ENCODE data around the gene CENPH.
"Not testable (repeated sequence)": the region's sequence is repeated elsewhere in the genome, so short reads cannot be mapped to it uniquely, and the experiment has no call there.

The CENPH gene

GRCh38 chr5:69189162-69190086 lies at the start of gene CENPH:
CENPH (plus strand) TSS chr5:69189583; CDS start chr5:69189635, 52 bp downstream.
- DNase-seq (ENCODE audit: low spot score): peak; percentile 89

DNA sequence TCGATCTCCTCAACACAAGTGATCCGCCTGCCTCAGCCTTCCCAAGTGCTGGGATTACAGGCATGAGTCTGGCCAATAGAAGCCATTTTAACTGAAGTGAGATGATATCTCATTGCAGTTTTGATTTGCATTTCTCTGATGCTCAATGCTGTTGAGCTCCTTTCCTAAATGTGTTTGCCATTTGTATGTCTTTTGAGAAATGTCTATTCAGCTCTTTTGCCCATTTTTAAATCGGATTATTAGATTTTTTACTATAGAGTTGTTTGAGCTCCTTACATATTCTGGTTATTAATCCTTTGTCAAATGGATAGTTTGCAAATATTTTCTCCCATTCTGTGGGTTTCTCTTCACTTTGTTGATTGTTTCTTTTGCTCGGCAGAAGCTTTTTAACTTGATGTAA lies 49.1 kb upstream of the CENPH start:
- DNase-seq (ENCODE audit: low spot score): not testable (repeated sequence)

DNA sequence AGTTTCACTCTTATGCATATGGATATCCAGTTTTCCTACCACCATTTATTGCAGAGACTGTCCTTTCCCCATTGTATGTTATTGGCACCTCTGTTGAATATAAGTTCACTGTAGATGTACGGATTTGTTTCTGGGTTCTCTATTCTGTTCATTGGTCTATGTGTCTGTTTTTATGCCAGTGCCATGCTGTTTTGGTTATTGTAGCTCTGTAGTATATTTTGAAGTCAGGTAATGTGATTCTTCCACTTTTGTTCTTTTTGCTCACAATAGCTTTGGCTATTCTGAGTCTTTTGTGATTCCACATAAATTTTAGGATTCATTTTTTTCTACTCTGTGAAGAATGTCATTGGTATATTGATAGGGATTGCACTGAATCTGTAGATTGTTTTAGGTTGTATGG lies 48.6 kb upstream of the CENPH start:
- no peak for DNase-seq (ENCODE audit: low spot score)

DNA sequence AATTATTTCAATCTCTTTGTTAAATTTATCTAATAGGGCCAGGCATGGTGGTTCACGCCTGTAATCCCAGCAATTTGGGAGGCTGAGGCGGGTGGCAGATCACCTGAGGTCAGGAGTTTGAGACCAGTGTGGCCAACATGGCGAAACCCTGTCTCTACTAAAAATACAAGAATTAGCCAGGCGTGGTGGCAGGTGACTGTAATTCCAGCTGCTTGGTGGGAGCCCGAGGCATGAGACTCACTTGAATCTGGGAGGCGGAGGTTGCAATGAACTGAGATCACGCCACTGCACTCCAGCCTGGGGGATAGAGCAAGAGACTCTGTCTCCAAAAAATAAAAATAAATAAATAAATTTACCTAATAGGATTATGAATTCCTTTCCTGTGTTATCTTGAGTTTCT lies 40.8 kb upstream of the CENPH start:
- DNase-seq (ENCODE audit: low spot score): not testable (repeated sequence)

DNA sequence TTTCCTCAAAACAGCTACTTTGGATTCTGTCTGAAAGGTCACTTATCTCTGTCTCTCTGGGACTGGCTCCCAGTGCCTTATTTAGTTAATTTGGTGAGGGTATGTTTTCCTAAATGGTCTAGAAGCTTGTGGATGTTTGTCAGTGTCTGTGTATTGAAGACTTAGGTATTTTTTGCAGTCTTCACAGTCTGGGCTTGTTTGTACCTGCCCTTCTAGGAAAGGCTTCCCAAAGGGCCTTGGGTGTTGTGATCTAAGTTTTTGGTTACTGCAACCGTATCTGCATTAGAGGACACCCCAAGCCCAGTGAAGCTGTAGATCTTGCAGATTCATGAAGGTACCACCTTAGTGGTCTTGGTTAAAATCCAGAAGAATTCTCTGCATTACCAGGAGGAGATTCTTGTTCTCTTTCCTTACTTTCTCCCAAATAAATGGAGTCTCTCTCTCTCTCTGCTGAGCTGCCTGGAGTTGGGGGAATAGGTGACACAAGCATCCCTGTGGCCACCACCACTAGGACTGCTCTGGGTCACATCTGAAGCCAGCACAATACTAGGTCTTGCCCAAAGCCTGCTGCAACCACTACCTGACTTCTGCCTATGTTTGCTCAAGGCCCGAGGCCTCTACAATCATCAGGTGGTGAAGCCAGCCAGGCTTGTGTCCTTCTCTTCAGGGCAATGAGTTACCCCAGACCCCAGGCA lies 40.3 kb upstream of the CENPH start:
- DNase-seq (ENCODE audit: low spot score): no peak

DNA sequence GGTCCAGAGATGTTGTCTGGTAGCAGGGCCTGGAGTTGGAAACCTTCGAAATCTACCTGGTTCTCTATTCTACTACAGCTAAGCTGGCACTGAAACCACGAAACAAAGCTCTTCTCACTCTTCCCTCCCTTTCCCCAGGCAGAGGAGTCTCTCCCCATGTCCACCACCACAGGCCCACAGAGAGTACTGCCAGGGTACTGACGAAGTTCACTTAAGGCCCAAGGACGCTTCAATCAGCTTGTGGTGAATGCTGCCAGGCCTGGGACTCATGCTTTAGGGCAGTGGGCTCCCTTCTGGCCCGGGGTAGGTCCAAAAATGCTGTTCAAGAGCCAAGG lies 39.7 kb upstream of the CENPH start:
- DNase-seq (ENCODE audit: low spot score): no peak

DNA sequence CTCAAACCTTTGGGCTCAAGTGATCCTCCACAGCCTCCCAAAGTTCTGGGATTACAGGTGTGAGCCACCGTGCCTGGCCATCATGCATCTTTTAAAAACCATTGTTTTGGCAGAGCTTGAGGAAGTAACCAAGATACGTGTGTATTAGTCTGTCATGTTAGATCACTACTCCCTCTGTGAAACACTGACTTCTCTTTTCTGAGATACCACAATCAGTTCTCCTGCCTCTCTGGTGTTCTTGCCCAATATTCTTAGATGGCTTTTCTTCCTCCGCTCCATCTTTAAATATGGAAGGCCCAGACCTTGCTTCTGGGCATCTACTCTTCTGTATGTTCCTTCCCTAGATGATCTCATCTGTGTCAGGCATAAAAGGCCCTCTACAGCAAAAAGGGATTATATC lies 36.7 kb upstream of the CENPH start:
- no peak for DNase-seq (ENCODE audit: low spot score)

GRCh38 chr5:69156456-69156855 lies 32.9 kb upstream of the CENPH start:
- no peak for DNase-seq (ENCODE audit: low spot score)

DNA sequence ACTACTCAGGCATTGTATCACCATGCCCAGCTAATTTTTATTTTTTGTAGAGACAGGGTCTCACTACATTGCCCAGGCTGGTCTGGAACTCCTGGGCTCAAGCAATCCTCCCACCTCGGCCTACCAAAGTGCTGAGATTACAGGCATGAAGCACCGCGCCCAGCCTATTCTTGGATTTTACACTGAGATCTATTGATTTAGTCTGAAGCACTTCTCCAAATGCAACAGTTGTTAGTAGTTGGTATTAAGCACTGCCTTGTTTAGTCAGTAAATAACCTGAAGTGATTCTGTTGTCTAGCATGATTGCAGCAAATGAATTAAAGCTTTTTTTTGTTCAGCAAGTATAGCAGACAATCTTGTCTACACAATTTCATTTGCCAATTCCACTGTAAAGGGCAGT lies 31.3 kb upstream of the CENPH start:
- DNase-seq (ENCODE audit: low spot score): no peak

DNA sequence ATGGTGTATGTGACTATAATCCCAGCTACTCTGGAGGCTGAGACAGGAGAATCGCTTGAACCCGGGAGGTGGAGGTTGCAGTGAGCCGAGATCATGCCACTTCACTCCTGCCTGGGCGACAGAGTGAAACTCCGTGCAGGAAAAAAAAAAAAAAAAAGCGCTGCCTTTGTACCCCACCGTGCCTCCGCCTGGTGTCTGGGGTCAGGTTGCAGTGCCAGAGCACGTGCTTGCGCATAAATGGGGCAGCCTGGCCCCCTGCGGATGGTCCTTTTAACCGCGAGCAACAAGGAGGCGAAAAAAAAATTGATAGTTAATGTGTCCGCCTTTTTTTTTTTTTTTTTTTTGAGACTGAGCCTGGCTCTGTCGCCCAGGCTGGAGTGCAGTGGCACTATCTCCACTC lies 28.7 kb upstream of the CENPH start:
- no peak for DNase-seq (ENCODE audit: low spot score)

- peak; percentile 97 for DNase-seq (ENCODE audit: low spot score)
Observed at GRCh38 chr5:69166686-69167492, 22.5 kb upstream of the CENPH start, which contains the start of gene CCNB1. CCNB1 (plus strand) TSS chr5:69167150; CDS start chr5:69167263, 113 bp downstream.

DNA sequence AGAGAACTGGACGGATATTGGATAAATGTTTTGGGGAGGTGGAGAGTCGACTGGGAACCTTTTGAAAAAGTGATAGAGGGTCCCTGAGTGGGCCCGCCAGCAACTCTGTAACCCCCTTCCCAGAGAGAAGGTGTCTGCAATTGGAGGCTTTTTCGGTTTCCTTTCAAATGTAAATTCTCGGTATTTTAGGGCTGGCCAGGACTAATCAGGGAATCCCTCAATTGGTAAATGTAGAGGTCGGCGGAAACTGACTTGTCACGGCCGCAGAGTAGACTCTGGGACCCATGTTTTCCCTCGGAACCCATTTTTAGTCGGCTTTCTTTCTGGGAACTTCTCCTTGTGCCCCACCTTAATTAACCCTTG lies 21.9 kb upstream of the CENPH start:
- DNase-seq (ENCODE audit: low spot score): no peak

GRCh38 chr5:69167929-69168328 lies 21.5 kb upstream of the CENPH start:
- DNase-seq (ENCODE audit: low spot score): no peak

GRCh38 chr5:69170495-69170894 lies 18.9 kb upstream of the CENPH start:
- DNase-seq (ENCODE audit: low spot score): no peak

DNA sequence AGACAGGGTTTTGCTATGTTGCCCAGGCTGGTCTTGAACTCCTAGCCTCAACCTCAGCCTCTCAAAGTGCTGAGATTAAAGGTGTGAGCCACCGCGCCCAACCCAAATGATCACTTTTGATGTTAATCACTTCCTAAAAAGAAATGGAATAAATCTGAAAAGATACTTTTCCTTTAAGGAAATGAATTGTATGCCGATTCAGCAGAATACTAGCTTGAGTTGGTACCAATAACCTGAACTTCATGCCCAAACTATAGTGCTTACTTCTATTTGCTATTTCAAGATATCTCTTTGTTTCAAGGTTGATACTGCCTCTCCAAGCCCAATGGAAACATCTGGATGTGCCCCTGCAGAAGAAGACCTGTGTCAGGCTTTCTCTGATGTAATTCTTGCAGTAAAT lies 18.4 kb upstream of the CENPH start:
- no peak for DNase-seq (ENCODE audit: low spot score)

DNA sequence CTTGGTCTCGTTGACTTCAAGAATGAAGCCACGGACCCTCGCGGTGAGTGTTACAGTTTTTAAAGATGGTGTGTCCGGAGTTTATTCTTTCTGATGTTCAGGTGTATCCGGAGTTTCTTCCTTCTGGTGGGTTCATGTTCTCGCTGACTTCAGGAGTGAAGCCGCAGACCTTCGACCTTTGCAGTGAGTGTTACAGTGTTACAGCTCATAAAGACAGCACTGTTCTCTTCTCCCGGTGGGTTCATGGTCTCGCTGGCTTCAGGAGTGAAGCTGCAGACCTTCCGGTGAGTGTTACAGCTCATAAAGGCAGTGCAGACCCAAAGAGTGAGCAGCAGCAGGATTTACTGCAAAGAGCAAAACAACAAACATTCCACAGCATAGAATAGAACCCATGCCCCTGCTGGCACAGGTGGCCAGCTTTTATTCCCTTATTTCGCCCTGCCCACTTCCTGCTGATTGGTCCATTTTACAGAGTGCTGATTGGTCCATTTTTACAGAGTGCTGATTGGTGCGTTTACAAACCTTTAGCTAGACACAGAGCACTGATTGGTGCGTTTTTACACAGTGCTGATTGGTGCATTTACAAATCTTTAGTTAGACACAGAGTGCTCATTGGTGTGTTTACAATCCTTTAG lies 7.6 kb upstream of the CENPH start:
- not testable (repeated sequence) for DNase-seq (ENCODE audit: low spot score)

DNA sequence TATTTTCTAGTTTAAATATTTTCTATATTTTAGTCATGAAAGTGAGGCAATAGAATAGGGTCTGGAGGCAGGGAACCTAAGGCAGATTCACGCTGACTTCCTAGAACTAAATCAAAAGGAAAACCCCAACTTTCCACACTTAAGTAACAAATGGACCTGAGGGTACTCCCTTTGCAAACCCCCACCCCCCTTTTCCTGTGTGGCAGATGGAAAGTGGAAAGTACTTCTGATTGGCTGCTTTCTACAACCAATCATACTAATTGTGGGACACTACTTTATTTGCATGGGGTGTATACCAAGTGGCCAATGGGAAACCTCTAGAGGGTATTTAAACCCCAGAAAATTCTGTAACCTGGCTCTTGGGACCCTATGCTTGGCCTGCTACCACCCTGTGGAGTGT lies 4.8 kb upstream of the CENPH start:
- DNase-seq (ENCODE audit: low spot score): no peak

DNA sequence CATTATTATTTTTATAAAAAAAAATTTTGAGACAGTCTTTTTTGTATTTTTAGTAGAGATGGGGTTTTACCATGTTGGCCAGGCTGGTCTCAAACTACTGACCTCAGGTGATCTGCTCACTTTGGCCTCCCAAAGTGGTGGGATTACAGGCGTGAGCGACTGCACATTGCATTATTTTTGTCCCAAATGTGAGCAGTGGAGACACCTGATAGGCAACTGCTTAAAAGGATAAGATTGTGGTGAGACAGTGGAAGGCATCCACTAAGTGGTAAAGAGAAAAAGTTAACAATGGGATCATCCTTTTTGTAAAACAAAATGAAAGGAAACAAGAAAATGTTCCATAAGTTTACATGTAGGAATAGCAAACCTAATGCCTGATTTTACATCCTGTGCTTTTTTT lies 2.0 kb upstream of the CENPH start:
- DNase-seq (ENCODE audit: low spot score): no peak

DNA sequence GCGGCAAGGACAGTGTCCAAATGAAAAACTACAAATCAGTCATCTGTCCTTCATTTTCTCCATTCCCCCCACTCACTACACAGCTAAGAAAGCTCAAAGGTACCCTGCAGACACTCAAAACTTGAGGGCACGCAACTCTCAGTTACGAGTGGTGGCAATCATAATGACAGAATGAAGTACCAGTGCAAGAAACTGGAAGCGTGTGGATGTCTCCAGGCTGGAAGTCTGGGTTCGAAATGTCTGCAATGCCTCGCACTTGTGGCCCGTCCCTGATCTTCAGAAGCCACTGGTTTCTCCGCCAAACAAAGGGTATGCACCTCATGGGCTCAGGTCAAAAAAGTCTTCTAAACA lies 597 bp upstream of the CENPH start:
- DNase-seq (ENCODE audit: low spot score): no peak

GRCh38 chr5:69202497-69202896 lies 13.1 kb downstream of the CENPH start:
- DNase-seq (ENCODE audit: low spot score): no peak

- DNase-seq (ENCODE audit: low spot score): no peak
Observed at GRCh38 chr5:69206528-69207190, 17.3 kb downstream of the CENPH start.

DNA sequence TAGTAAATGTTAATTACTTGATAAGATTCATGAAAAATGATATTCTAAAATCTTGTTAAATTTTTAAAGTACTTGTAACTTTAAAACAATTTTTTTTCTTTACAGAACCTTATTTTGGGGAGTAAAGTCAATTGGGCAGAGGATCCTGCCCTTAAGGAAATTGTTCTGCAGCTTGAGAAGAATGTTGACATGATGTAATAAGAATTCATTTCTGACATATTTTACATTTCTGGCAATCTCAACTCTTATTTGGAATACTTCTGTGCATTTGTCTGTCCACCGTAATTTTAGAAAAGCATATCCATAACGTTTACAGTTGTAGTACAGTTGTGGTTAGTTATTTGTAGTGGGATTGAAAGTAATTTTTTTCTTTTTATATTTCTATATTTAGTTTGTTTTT lies 20.2 kb downstream of the CENPH start:
- DNase-seq (ENCODE audit: low spot score): no peak

Data from SW480 (cell line).